H1 (cell line): ENCODE results near the gene ATP23. TPM values are rescaled to one million over a fixed set of nuclear protein-coding genes. Genes with fewer than 3 reads are reported as not detected.

Source experiments
- CTCF ChIA-PET: fragments of 300-600 bp; sonication (Branson Sonifier 250); formaldehyde crosslinking; loops from one replicate; lab custom pipeline; 2021; ENCODE audit not compliant: partially characterized antibody; lab: Charles Lee
- POLR2A ChIA-PET: fragments of 300-600 bp; sonication (Branson Sonifier 250); formaldehyde crosslinking; loops from one replicate; lab custom pipeline; 2021; ENCODE audit warnings: inconsistent platforms; ENCODE audit not compliant: partially characterized antibody; lab: Charles Lee
- DNase-seq, 2 experiments: peaks; one replicate each; pipeline versions ENCODE4 v3.0.0 to v3.0.0-alpha.2; 2010 to 2022; ENCODE audit warnings: low spot score in 2 of 2, low read depth in 1 of 2, mixed read lengths in 1 of 2
- FAIRE-seq: peaks from 2 replicates; lab custom pipeline; 2011; peaks lifted over from hg19 to GRCh38; lab: Jason Lieb, UNC
- H2AFZ ChIP-seq: 2 replicates; pipeline ENCODE4 v1.8.1; 2012; ENCODE audit warnings: low read length, inconsistent platforms
- H2AK5ac ChIP-seq: 2 replicates; pipeline ENCODE4 v1.6.1; 2013; ENCODE audit warnings: low read depth, low read length
- H2BK120ac ChIP-seq: replicated peaks from 2 replicates; pipeline ENCODE3; 2013; ENCODE audit warnings: low read depth, low read length, inconsistent platforms
- H2BK12ac ChIP-seq: 2 replicates; pipeline ENCODE4 v1.6.1; 2013; ENCODE audit warnings: low read depth, low read length
- H2BK15ac ChIP-seq: 2 replicates; pipeline ENCODE4 v1.6.1; 2013; ENCODE audit warnings: low read length
- H2BK20ac ChIP-seq: 2 replicates; pipeline ENCODE4 v1.6.1; 2013; ENCODE audit warnings: low read length
- H2BK5ac ChIP-seq: 2 replicates; pipeline ENCODE4 v1.6.1; 2013; ENCODE audit warnings: low read depth, low read length
- H3K14ac ChIP-seq: 2 replicates; pipeline ENCODE4 v1.6.1; 2013; ENCODE audit warnings: inconsistent platforms; ENCODE audit not compliant: insufficient read length
- H3K18ac ChIP-seq: 2 replicates; pipeline ENCODE4 v1.6.1; 2013; ENCODE audit warnings: low read length; ENCODE audit errors: extremely low read depth
- H3K23ac ChIP-seq: 2 replicates; pipeline ENCODE4 v1.6.1; 2013; ENCODE audit warnings: inconsistent platforms; ENCODE audit not compliant: insufficient read length
- H3K23me2 ChIP-seq: 2 replicates; pipeline ENCODE4 v1.6.1; 2013; ENCODE audit warnings: low read depth, low read length
- H3K27ac ChIP-seq: 2 replicates; pipeline ENCODE4 v1.6.1; 2011; ENCODE audit warnings: low read depth, low read length, inconsistent platforms
- H3K27me3 ChIP-seq, 4 experiments: replicated peaks in 1 of 4; 1 replicate in 1 of 4; 2 replicates in 3 of 4; pipeline versions ENCODE4 v1.6.1 to v1.8.1; 2011 to 2013; ENCODE audit warnings: low read length in 3 of 4, mild to moderate bottlenecking in 3 of 4, inconsistent platforms in 2 of 4, mixed read lengths in 2 of 4, moderate library complexity in 1 of 4; ENCODE audit not compliant: control insufficient read depth in 3 of 4, insufficient read depth in 3 of 4; ENCODE audit errors: extremely low read depth in 1 of 4
- H3K36me3 ChIP-seq, 4 experiments: 2 replicates each; pipeline versions ENCODE4 v1.6.1 to v1.8.1; 2011 to 2013; ENCODE audit warnings: mild to moderate bottlenecking in 4 of 4, low read length in 3 of 4, moderate library complexity in 2 of 4, control low read depth in 1 of 4, inconsistent platforms in 1 of 4; ENCODE audit not compliant: insufficient read depth in 4 of 4, control insufficient read depth in 2 of 4
- H3K4ac ChIP-seq: replicated peaks from 2 replicates; pipeline ENCODE3; 2013; ENCODE audit warnings: low read length, low read depth, mixed read lengths, inconsistent platforms; ENCODE audit not compliant: insufficient read length
- H3K4me1 ChIP-seq, 4 experiments: replicated peaks in 1 of 4; 1 replicate in 1 of 4; 2 replicates in 3 of 4; pipeline versions ENCODE4 v1.6.1 to v1.8.1; 2011 to 2013; ENCODE audit warnings: low read length in 3 of 4, inconsistent platforms in 2 of 4, mixed read lengths in 1 of 4; ENCODE audit not compliant: insufficient read depth in 4 of 4, control insufficient read depth in 3 of 4
- H3K4me2 ChIP-seq, 2 experiments: 2 replicates each; pipeline versions ENCODE4 v1.6.1 to v1.8.1; 2011 to 2013; ENCODE audit warnings: low read depth in 2 of 2, low read length in 2 of 2, control low read depth in 1 of 2, inconsistent platforms in 1 of 2, mild to moderate bottlenecking in 1 of 2; ENCODE audit not compliant: insufficient read depth in 1 of 2
- H3K4me3 ChIP-seq, 4 experiments: fragments of 200-600, 300-600 bp in 1 of 4; sonication (generic), shearing (Covaris generic), sonication (Bioruptor Twin) in 1 of 4; 2 replicates each; pipeline versions ENCODE4 v1.5.1 to v1.8.1; 2011 to 2016; ENCODE audit warnings: low read length in 4 of 4, low read depth in 3 of 4, control low read depth in 2 of 4, inconsistent platforms in 2 of 4, mild to moderate bottlenecking in 2 of 4, mixed read lengths in 1 of 4, moderate library complexity in 1 of 4; ENCODE audit not compliant: insufficient read depth in 2 of 4; ENCODE audit errors: extremely low read depth in 1 of 4
- H3K56ac ChIP-seq: replicated peaks from 2 replicates; pipeline ENCODE3; 2013; ENCODE audit warnings: low read depth, mild to moderate bottlenecking, mixed read lengths, low read length, inconsistent platforms; ENCODE audit not compliant: insufficient read length
- H3K79me1 ChIP-seq: 2 replicates; pipeline ENCODE4 v1.6.1; 2013; ENCODE audit warnings: low read depth, low read length, control low read depth
- H3K79me2 ChIP-seq, 2 experiments: 2 replicates each; pipeline versions ENCODE4 v1.6.1 to v1.8.1; 2012 to 2013; ENCODE audit warnings: low read length in 2 of 2, mild to moderate bottlenecking in 2 of 2, inconsistent platforms in 1 of 2; ENCODE audit not compliant: insufficient read depth in 2 of 2, control insufficient read depth in 1 of 2
- H3K9ac ChIP-seq, 4 experiments: replicated peaks in 1 of 4; 1 replicate in 1 of 4; 2 replicates in 3 of 4; pipeline versions ENCODE4 v1.6.1 to v1.8.1; 2011 to 2013; ENCODE audit warnings: low read depth in 3 of 4, low read length in 3 of 4, control low read depth in 2 of 4, mild to moderate bottlenecking in 2 of 4, moderate library complexity in 2 of 4, inconsistent platforms in 1 of 4; ENCODE audit errors: extremely low read depth in 1 of 4
- H3K9me3 ChIP-seq, 2 experiments: 2 replicates each; pipeline versions ENCODE4 v1.6.1 to v1.8.1; 2012 to 2013; ENCODE audit warnings: mild to moderate bottlenecking in 2 of 2, moderate library complexity in 2 of 2, control low read depth in 1 of 2, inconsistent platforms in 1 of 2, low read depth in 1 of 2, low read length in 1 of 2, mixed read lengths in 1 of 2; ENCODE audit not compliant: insufficient read depth in 2 of 2
- H4K20me1 ChIP-seq, 2 experiments: replicated peaks in 1 of 2; 2 replicates each; pipeline versions ENCODE3 to v1.8.1; 2011 to 2013; ENCODE audit warnings: inconsistent platforms in 2 of 2, low read length in 2 of 2, mild to moderate bottlenecking in 1 of 2; ENCODE audit not compliant: insufficient read depth in 2 of 2, control insufficient read depth in 1 of 2
- H4K5ac ChIP-seq: 2 replicates; pipeline ENCODE4 v1.6.1; 2013; ENCODE audit warnings: low read length, low read depth, mixed read lengths, inconsistent platforms; ENCODE audit not compliant: insufficient read length
- H4K8ac ChIP-seq: 2 replicates; pipeline ENCODE4 v1.8.0; 2013; ENCODE audit warnings: mild to moderate bottlenecking, moderate library complexity, low read length, inconsistent platforms; ENCODE audit not compliant: insufficient read depth; ENCODE audit errors: extremely low read depth
- H4K91ac ChIP-seq: replicated peaks from 2 replicates; pipeline ENCODE3; 2013; ENCODE audit warnings: low read length, mixed read lengths, inconsistent platforms; ENCODE audit not compliant: insufficient read length
- BACH1 ChIP-seq: IDR thresholded peaks from 2 replicates; pipeline ENCODE4 v1.6.1; 2012; ENCODE audit warnings: low read length, improper control_type of control experiment
- KDM5A ChIP-seq: fragments of 200-600 bp; IDR thresholded peaks from 2 replicates; pipeline ENCODE4 v1.7.1; 2012; ENCODE audit warnings: mild to moderate bottlenecking, low read length, inconsistent platforms, mixed read lengths
- WGBS, 2 experiments: shearing (Covaris generic) in 1 of 2; methylation state at CpG; one replicate each; pipeline versions ENCODE4 v1.1.6 to v1.1.7; 2013 to 2015; ENCODE audit warnings: low lambda C conversion rate in 2 of 2, mixed read lengths in 2 of 2, inconsistent platforms in 1 of 2, low coverage in 1 of 2, missing lambda C conversion rate in 1 of 2; ENCODE audit not compliant: insufficient replicate concordance in 2 of 2, insufficient coverage in 1 of 2, insufficient read length in 1 of 2; ENCODE audit errors: extremely low coverage in 1 of 2, missing lambda C conversion rate in 1 of 2; 5-methylcytosine and 5-hydroxymethylcytosine counted together
- polyA plus RNA-seq, 7 experiments: library from polyadenylated mRNA; depleted of rRNA in 3 of 7; stranded (reverse) in 5 of 7; unstranded in 2 of 7; fragments of >200 nt in 5 of 7; fragments of 200-250 nt in 2 of 7; gene quantifications; 1 replicate in 5 of 7; 2 replicates in 1 of 7; 4 replicates in 1 of 7; pipeline versions ENCODE4 v1.2.1 to v1.2.3, GENCODE V29; 2011 to 2013; ENCODE audit warnings: missing spikeins in 2 of 7, mixed read lengths in 2 of 7
- total RNA-seq: library from RNA; stranded (reverse); fragmentation: NEBNext Ultra II Directional; extraction: Animal tissue kit (Norgen Biotek cat#: 25700); gene quantifications from 2 replicates; pipeline ENCODE4 v1.2.1, GENCODE V29; 2021

Gene ATP23
- total and polyA plus RNA-seq, 2 of the 8 experiments (the other 6 are each of a cell fraction or from before 2014, with no cell fraction given), result 10.2 to 13.5 TPM

DNA sequence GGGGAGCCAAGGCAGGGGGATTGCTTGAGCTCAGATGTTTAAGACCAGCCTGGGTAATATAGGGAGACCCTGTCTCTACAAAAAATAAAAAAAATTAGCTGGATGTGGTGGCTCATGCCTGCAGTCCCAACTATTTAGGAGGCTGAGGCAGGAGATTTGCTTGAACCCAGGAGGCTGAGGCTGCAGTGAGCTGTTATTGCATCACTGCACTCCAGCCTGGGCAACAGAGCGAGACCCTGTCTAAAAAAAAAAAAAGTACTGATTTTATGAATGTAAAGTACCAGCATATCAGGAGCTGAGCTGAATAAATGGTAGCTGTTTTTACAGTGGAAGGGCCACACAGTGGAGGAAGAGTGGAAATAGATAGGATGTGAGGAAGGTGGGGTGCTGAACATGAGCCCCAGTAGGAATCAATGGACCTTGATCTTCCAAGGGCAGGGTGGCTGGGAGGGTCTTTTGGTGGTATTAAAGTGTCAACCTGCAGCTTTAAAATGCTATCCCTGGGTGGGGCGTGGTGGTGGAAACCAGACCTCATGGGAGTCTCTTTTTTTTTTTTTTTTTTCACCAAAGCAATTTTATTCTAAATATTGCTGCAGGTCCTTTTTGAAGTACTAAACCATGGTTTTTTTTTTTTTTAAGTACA lies 2.2 kb downstream of the ATP23 start:
- H3K14ac ChIP-seq, result no peak overlapping the region
- no peak overlapping the region for H3K56ac ChIP-seq
- no peak for DNase-seq
- FAIRE-seq, result no peak
- no peak overlapping the region for H2AK5ac ChIP-seq
- no peaks in the 10 kb centered on the region for H3K36me3 ChIP-seq
- no peak overlapping the region for H3K23ac ChIP-seq
- H2BK15ac ChIP-seq, result no peak overlapping the region
- H2AFZ ChIP-seq, result no peak overlapping the region
- H3K18ac ChIP-seq, result no peak overlapping the region
- H3K9me3 ChIP-seq, result no peaks in the 10 kb centered on the region
- no peak overlapping the region for H4K5ac ChIP-seq
- 89% methylated on average over 2 of the region's 2 CpGs; no CpG with 5 or more reads in 1 of the 2 experiments for WGBS, 2 experiments
- H3K4me2 ChIP-seq, result no peak overlapping the region
- no peak overlapping the region for H2BK12ac ChIP-seq
- 0 out of 7 replicates have a peak, but pooled peaks cover 0 to 4% (median 0%) of the 10 kb centered on the region in 4 experiments for H3K27me3 ChIP-seq
- no peak overlapping the region for H2BK120ac ChIP-seq
- H4K91ac ChIP-seq, result no peak overlapping the region
- H3K4me1 ChIP-seq, result peaks cover 2 to 4% (median 3%) of the 10 kb centered on the region in 4 experiments; a peak in 5 of 7 replicates
- no peak overlapping the region for H3K4me3 ChIP-seq
- H3K27ac ChIP-seq, result no peak overlapping the region
- ChIA-PET POLR2A (no interaction called here), CTCF (interaction anchor here (0.6 kb wide), 2 partner anchors 399 to 1395 kb away, joined by 3 read pairs; no protein-coding TSS in a partner anchor)
- H3K9ac ChIP-seq, result no peak overlapping the region
- H4K8ac ChIP-seq, result no peak overlapping the region
- no peaks in the 10 kb centered on the region for H3K79me2 ChIP-seq
- H3K4ac ChIP-seq, result no peak overlapping the region
- H2BK20ac ChIP-seq, result no peak overlapping the region
- no peaks in the 10 kb centered on the region for H3K79me1 ChIP-seq
- peaks cover 0 to 2% of the 10 kb centered on the region in 2 experiments for H4K20me1 ChIP-seq
- H3K23me2 ChIP-seq, result peaks cover 10% of the 10 kb centered on the region
- H2BK5ac ChIP-seq, result no peak overlapping the region
- TF ChIP-seq BACH1, result no peak
- TF ChIP-seq KDM5A, result no peak
